Measurements from ENCODE around the gene CNGA2.

CNGA2 gene

DNA sequence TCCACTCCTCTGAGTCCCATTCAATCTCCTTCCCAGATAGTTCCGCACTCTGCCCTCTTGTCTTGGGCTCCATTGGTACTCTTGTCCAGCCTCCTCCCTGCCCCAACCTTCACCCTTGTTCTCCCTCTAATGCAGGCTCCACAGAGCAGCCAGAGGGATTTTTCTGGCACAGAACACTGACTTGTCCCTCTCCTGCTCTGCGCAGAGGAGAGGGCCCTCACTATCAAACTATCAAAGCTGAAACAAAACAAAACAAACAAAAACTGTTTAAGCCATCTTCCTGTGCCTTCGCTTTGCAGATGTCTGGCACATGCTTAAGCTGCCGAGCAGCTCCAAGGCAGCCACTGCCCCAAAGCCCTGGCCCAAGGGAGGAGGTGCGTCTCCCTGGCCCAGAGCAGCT, 2.9 kb downstream of the CNGA2 start:
- H3K27ac ChIP-seq = no peak overlapping the region
- TF ChIP-seq, protein P1, sequence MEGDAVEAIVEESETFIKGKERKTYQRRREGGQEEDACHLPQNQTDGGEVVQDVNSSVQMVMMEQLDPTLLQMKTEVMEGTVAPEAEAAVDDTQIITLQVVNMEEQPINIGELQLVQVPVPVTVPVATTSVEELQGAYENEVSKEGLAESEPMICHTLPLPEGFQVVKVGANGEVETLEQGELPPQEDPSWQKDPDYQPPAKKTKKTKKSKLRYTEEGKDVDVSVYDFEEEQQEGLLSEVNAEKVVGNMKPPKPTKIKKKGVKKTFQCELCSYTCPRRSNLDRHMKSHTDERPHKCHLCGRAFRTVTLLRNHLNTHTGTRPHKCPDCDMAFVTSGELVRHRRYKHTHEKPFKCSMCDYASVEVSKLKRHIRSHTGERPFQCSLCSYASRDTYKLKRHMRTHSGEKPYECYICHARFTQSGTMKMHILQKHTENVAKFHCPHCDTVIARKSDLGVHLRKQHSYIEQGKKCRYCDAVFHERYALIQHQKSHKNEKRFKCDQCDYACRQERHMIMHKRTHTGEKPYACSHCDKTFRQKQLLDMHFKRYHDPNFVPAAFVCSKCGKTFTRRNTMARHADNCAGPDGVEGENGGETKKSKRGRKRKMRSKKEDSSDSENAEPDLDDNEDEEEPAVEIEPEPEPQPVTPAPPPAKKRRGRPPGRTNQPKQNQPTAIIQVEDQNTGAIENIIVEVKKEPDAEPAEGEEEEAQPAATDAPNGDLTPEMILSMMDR (IDR thresholded peaks at IDR 0.05) = no peak
- TF ChIP-seq ZFX (IDR thresholded peaks at IDR 0.05; ENCODE audit: borderline replicate concordance) = no peak

DNA sequence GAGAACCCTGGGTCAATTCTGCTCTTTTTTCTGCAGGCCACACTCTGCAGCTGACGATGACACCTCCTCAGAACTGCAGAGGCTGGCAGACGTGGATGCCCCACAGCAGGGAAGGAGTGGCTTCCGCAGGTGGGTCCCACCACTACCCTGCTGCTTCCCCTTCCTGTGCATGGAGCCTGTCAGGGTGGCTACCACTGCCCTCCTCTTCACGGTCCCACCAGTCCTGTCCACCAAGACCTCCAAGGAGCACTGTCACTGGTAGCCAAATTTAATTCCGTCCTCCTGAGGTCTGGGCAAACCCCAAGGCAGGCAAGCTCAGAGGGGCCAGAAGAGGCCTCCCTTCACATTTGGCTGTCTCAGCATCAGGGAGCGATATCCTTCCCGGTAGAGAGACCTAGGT, 4.2 kb downstream of the CNGA2 start:
- no peak for TF ChIP-seq ZFX (IDR thresholded peaks at IDR 0.05; ENCODE audit: borderline replicate concordance)
- TF ChIP-seq, protein P1 (IDR thresholded peaks at IDR 0.05) = no peak

DNA sequence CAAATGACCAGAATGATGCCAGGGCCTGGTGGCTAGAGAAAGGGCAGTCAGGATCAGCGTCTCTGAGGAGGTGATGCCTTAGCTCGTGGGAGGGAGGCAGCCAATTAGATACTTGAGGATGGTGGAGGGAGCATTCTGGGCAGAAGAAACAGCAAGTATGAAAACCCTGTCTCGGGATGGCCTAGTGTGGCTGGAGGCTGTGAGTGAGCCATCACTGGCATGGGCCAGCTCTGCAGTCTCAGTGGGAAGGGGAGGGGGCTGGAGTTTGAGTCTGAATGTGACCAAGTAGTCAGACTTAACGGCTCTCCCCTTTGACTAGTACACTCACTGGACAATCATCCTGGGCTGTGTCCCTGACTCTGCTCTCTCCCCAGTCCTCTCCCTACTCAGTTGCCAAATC, 7.1 kb downstream of the CNGA2 start:
- TF ChIP-seq ZFX (IDR thresholded peaks at IDR 0.05; ENCODE audit: borderline replicate concordance) = no peak
- TF ChIP-seq, protein P1 (IDR thresholded peaks at IDR 0.05) = no peak
- no peak overlapping the region for H3K27ac ChIP-seq

More for the DNA sequence above, 4.2 kb downstream of the CNGA2 start:
- no peak overlapping the region for H3K27ac ChIP-seq

DNA sequence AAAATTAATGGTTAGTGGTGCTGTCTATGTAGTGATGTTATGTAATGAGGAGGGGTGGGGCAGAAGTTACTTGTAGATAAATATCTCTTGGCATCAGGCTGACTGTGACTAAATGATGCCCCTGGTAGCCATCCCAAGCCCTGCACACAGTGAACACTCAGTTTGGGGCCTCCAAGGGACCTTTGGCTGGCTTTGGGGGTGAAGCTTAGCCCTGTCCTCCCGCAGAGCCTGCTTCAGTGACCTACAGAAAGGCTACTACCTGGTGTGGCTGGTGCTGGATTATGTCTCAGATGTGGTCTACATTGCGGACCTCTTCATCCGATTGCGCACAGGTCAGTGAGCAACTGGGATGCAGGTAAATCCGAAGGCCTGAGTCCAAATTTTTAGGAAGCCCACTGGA, 7.8 kb downstream of the CNGA2 start:
- TF ChIP-seq, protein P1 (IDR thresholded peaks at IDR 0.05) = no peak
- no peak for TF ChIP-seq ZFX (IDR thresholded peaks at IDR 0.05; ENCODE audit: borderline replicate concordance)
- H3K27ac ChIP-seq = no peak overlapping the region

DNA sequence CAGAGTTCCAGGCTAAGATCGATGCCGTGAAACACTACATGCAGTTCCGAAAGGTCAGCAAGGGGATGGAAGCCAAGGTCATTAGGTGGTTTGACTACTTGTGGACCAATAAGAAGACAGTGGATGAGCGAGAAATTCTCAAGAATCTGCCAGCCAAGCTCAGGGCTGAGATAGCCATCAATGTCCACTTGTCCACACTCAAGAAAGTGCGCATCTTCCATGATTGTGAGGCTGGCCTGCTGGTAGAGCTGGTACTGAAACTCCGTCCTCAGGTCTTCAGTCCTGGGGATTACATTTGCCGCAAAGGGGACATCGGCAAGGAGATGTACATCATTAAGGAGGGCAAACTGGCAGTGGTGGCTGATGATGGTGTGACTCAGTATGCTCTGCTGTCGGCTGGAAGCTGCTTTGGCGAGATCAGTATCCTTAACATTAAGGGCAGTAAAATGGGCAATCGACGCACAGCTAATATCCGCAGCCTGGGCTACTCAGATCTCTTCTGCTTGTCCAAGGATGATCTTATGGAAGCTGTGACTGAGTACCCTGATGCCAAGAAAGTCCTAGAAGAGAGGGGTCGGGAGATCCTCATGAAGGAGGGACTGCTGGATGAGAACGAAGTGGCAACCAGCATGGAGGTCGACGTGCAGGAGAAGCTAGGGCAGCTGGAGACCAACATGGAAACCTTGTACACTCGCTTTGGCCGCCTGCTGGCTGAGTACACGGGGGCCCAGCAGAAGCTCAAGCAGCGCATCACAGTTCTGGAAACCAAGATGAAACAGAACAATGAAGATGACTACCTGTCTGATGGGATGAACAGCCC, 9.3 kb downstream of the CNGA2 start:
- no peak overlapping the region for H3K27ac ChIP-seq
- TF ChIP-seq, protein P1 (IDR thresholded peaks at IDR 0.05) = no peak
- TF ChIP-seq ZFX (IDR thresholded peaks at IDR 0.05; ENCODE audit: borderline replicate concordance) = no peak

DNA sequence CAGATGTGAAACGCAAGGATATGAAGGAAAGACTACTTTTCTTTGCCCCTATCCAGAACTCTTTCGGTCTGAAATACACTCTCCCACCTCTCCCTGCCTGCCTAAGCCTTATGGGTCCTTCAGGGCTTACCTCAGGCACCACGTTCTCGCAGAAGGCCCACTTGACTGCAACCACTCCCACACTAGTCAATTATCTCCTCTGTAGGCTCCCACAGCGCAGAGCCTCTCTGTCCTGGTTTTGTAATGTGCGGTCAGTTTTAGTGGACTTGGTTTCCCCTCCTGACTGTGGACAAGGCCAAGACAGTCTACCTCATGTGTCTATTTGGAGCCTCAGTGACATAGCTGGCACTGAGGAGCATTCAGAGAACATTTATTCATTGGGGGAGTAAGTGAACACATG, 11.1 kb downstream of the CNGA2 start:
- H3K27ac ChIP-seq = no peak overlapping the region
- no peak for TF ChIP-seq ZFX (IDR thresholded peaks at IDR 0.05; ENCODE audit: borderline replicate concordance)
- TF ChIP-seq, protein P1 (IDR thresholded peaks at IDR 0.05) = no peak

DNA sequence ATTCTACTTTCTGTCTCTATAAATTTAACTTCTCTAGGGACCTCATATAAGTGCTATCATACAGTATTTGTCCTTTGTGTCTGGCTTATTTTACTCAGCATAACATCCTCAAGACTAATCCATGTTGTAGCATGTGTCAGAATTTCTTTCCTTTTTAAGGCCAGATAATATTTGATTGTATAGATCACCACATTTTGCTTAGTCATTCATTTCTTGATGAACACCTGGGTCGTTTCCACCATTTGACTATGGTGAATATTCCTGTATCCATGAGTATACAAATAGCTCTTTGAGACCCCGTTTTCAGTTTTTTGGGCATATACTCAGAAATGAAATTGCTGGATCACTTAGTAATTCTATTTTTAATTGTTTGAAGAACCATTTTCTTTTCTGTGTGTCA, 12.0 kb downstream of the CNGA2 start:
- TF ChIP-seq ZFX (IDR thresholded peaks at IDR 0.05; ENCODE audit: borderline replicate concordance) = no peak
- TF ChIP-seq, protein P1 (IDR thresholded peaks at IDR 0.05) = no peak
- H3K27ac ChIP-seq = no peak overlapping the region
